Astrocyte of the hippocampus (primary cell): ENCODE results near the gene PPARGC1A.

Source experiments
- DNase-seq: peaks from one replicate; pipeline ENCODE4 v3.0.0; 2011; ENCODE audit warnings: low read depth, low spot score

PPARGC1A gene

DNA sequence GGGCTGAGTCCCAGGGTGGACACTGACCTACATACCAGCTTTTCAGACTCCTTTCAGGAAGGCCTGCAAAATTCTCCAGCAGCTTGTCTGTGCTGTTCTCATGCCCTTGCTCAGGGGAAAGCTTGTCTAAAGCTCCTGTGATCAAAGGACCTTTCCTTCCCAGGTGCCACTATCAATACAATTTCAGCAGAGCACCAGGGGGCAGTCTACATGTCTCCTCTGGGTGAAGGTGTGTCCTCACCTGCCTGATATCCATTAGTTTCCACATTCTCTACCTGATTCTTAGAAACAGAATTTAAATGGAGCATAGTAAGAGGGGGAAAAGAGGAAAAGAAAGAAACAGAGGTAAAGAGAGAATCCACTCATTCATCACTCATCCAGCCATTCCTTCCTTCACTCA is 114.2 kb downstream of the PPARGC1A start:
- no peak for DNase-seq

DNA sequence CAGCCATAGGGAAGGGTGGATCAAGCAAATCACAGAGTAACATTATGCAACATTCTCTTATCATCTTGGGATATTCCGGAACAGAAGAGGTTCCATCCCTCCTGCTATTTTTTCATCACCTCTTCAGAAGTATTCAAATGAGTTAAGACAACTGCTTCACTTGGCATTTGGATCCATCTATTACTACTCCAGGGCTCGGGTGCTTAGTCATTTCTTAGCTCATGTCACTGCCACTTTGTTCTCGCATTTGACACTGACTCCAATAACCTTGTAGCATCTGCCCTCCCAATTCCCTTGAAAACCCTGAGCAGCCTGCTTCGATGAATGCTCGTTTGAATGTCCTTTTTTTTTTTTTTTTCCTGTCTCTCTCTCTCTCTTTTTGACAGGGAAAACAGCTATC is 114.9 kb downstream of the PPARGC1A start:
- DNase-seq = no peak

DNA sequence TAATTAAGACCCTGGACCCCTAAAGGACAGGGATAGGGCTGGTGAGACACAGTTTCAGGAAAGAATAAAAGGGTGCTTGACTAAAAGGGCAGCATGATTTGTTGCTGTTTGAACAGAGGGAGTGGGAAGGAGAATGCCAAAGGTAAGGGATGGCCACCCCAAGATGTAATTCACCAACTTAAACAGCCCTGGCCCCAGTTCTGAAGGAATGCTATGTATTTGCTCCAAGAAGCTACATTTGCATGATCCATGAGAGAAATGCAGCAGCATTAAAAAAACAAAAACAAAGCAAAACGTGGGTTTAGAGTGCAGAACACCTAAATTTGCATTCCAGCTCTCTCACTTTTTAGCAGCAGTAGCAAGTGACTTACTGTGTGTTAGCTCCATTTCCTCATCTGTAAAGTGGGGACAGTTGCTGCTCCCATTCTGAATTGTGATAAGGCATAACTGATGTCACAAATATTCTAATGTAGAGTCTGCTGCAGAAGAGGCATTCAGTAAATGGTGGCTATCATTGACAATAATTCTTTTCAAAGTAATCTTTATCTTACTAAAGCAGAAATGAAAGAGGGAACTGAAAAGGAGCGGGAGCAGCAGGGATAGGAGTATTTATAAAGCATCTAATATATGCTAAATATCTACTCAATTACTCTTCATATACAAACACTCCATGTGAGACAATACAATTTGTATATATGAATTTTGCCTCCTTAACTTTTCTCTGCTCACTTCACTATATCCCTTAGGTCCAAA is 115.8 kb downstream of the PPARGC1A start:
- DNase-seq = no peak

DNA sequence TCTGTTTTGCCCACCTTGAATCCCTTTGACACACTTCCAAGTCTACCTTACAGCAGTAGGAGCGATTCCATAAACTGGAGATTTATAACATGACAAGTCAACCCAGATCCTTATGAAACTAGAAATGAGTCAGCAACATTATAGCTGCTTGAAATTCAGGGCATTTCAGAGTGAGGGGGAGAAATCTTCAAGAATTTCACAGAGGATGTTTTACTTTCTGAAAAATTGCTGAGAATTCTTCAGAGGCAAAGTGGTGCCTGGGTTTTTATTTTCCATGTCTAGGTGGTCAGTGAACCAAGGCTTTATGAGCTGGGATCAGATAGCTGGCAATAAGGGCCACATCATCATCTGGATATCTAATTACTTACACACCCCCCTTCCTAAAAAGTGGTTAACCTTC is 119.8 kb downstream of the PPARGC1A start:
- peak; percentile 46 for DNase-seq

DNA sequence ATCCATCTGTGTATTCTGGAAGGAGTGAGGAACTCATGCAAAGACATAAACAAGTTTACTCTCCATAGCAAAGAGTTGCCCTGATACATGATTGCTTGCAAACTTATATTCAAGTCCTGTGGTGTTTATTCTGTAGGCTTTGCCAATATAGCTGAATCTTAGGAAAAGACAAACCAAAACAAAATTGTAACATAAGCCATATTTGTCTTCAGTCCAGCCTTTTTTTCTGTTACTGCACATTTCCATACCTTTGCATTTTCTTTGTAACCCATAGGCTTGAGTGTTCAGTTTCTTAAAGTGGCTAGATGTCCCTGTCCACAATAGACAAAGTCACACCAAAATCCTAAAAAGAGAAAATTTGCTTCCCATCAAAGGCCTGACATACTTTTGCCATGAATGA is 120.4 kb downstream of the PPARGC1A start:
- DNase-seq = no peak

DNA sequence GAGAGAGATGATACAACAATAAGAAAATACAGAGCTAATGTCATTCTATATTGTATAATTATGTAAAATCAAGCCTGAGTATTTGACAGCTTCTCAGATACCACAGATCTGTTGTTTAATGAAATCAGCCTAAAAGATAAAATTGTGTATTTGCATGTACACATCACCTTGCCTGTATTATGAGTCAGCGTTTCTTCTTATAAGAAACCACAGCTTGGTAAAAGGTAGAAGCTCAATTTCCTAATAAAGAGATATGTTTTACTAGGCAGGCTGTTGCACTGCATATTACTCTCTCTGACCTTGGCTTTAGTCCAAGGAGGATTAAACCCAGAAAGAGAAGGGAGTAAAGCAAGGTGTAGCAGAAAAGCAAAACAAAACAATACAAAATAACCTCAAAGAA is 121.3 kb downstream of the PPARGC1A start:
- DNase-seq = no peak

DNA sequence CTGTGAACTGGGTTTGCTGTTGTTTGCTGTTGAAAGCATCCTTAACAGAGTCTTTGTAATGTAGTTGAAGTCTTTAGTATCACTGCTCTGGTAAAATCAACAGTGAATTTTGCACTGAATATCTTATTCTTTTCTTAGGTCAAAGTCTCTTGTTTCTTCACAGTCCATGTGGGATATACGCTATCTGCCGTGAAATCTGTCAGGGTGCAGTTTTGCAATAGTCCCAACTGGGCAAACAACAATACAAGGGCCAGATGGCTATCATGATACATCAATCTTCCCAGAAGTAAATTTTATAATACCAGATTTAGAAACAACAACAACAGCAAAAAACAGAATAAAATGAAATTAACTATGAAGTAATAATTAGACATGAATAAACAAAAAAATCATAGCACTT is 123.5 kb downstream of the PPARGC1A start:
- DNase-seq = no peak

DNA sequence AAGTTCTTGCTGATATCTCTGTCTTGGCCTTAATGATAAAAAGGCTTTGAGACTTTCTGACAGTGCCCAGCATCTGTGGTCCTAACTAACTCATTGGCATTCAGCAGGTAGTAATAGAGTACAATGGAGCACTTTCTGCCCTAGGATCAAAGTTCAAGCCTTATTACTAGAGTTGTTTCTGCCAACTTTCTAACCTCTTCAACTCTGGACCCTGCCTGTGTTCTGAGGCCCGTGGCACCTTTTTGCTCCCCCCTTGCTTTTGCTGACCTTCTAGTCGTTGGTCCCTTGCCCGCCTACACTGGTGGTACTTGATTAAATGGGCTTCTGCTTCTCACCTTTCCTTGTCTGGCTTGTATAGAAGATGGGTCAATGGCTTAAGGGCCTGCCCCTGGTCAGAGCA is 126.3 kb downstream of the PPARGC1A start:
- no peak for DNase-seq

DNA sequence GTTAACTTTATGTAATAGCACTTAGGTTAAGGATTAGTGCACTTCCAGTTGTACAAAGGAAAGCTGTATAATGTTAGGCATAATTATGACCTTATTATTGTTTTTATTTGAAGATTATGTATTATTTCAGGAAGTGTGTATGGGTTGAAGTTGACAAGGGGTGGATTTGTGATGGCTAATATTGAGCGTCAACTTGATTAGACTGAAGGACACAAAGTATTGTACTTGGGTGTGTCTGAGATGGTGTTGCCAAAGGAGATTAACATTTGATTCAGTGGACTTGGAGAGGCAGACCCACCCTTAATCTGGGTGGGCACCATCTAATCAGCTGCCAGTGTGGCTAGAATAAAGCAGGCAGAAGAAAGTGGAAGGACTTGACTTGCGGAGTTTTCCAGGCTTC is 127.3 kb downstream of the PPARGC1A start:
- no peak for DNase-seq

DNA sequence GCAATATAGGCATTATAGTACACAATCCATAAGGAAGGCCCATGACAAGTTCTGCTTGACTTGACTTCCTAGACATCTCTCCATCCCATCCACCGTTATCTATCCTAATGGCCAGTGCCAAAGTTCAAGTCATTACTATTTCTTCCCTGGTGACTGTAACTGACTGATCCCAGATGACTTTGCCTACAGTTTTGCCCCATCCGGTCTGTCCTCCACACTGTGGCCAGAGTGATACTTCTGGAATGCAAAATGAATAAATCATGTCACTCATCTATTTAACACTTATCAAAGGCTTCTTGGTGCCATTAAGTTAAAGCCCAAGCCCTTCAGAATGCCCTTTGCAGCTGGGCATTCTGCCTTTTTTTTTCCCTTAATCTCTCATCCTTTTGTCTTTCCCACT is 130.8 kb downstream of the PPARGC1A start:
- no peak for DNase-seq

DNA sequence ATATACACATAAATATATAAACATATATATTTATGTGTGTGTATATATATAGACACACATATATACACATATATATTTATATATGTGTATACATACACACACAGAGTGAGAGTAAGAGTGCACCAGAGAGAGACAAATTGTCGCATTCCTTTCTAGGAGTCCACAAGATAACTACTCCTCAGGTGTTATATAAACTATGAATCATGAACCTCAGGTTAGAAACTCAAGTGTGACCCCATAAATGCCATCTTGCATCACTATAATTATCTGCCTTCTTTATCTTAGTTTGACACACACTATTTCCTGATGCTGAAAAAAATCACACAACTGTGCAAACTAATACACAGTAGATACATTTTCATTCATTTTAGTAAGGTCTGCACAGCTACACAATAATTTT is 135.2 kb downstream of the PPARGC1A start:
- DNase-seq = no peak

DNA sequence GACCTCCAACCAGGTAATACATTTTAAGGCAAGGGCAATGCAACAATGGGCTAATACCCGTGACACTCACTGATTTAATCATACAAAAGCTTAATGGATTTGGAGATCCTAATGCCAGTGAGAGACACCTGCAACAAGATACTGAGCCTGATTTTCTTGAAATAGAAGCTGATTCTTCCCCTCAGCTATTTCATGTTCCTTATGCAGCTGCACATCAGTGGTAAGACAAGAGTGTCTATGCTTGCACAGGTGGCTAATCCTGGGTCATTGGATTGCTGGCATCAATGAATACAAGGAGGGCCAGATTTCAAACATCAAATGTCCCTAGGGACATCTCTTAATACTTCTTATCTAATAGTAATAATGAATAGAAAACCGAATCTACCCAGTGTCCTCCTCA is 139.7 kb downstream of the PPARGC1A start:
- no peak for DNase-seq

DNA sequence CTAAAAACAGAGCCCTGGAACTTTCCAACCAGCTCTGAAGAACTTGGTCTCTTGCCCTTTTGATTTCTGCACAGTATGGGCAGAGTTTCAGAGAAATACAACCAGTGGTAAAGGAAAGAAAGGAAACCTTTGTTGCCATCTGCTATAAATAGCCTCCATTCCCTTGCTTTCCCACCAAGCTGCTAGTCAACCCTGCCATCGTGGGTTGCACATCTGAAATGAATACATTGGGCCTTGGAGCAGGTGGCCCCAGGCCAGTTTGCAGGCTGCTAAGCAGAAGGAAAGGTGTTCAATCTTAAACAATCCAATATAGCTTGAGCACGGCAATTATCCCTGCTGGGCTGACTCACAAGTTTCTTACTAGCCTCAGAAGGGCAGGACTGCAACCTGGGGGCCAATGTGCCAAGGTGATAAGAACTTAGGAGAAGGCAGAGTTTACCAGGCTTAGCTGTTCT is 142.5 kb downstream of the PPARGC1A start:
- peak; percentile 62 for DNase-seq

DNA sequence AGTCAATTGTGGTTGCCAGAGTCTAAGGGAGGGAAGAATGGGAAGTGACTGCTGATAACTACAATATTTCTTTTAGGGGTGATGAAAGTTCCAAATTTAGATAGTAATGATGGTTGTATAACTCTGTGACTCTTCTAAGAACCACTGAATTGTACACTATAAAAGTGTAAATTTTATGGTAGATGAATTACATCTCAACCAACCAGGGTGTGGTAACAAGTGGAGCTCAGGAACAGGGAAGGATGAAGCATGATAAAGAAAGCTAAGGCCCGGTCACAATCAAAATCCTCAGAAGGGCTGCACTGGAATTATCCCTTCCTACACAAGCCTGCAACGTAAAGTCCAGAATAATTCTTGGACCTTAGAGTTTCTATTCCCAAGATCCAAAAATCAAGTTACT is 143.2 kb downstream of the PPARGC1A start:
- DNase-seq = no peak

DNA sequence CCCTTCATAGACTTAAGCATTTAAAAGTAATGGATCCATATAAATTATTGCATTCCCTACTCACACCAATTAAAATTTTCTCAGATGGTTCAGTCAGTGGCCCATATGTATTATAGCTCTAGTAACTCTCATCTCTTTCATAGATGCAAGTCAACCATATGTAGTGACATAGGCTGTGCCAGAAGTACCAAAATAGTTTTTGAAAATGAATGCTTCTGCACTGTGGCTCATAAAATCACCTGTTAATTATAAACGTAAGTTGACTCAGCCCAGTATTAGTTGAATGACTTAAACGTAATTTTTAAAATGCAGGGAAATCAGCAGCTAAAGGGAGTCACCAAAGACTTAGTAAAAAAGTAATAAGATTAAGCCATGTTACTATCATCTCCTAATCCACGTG is 143.8 kb downstream of the PPARGC1A start:
- no peak for DNase-seq

DNA sequence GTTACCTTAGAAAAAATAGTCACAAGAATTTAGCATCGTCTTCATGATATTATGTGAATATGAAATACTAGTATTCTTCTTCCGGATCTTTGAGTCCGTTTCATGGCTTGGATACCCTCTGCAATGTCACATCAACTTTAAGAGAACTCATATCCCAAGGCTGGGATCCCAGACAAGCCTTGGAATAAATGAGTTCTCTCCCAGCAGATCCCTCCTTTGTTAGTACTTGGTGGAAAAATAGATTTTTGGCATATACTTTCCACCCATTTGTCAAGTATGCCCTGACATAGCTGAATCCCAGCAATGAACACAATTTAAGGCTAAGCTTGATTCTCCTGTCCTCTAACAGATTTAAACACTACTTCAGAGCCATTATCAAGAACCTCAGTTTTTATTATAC is 144.5 kb downstream of the PPARGC1A start:
- no peak for DNase-seq
